GM21825 (cell line): ENCODE measurements around the gene EEF1A1.
"Not testable (repeated sequence)": the region's sequence is repeated elsewhere in the genome, so short reads cannot be mapped to it uniquely, and the experiment has no call there.

Experiments
- ATAC-seq: cut with Tn5 transposase; IDR thresholded peaks from one replicate; pipeline ENCODE4 v1.9.1; 2021; ENCODE audit warnings: mild to moderate bottlenecking, moderate library complexity; ENCODE audit not compliant: unreplicated experiment

Gene EEF1A1

DNA sequence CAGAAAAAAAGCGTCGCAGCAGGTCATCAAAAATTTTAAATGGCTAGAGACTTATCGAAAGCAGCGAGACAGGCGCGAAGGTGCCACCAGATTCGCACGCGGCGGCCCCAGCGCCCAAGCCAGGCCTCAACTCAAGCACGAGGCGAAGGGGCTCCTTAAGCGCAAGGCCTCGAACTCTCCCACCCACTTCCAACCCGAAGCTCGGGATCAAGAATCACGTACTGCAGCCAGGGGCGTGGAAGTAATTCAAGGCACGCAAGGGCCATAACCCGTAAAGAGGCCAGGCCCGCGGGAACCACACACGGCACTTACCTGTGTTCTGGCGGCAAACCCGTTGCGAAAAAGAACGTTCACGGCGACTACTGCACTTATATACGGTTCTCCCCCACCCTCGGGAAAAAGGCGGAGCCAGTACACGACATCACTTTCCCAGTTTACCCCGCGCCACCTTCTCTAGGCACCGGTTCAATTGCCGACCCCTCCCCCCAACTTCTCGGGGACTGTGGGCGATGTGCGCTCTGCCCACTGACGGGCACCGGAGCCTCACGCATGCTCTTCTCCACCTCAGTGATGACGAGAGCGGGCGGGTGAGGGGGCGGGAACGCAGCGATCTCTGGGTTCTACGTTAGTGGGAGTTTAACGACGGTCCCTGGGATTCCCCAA lies at the start of gene EEF1A1:
EEF1A1 (minus strand) TSS at position 345 of the 663 bp plus-strand sequence. CDS start 1,006 bp downstream, outside the sequence.
- peak; percentile 59 for ATAC-seq

DNA sequence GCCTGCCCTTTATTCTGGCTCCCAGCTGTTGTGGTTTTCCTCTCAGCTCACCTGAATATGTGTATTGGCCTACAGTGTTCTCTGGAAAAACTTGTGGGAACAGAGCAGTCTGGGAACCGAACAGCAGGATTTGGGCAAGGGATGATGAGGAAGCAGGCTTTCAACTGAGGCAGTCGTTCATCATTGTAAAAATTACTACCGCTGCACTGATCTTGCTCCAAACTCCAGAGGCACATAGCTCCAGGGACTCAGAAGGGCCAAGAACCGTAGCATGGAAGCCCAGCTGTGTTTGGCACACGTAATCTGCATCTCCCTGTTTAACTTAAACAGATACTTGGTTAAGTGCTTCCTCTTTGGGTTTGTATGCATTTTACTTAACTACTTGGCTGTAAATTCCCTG lies 48.3 kb upstream of the EEF1A1 start:
- no peak for ATAC-seq

DNA sequence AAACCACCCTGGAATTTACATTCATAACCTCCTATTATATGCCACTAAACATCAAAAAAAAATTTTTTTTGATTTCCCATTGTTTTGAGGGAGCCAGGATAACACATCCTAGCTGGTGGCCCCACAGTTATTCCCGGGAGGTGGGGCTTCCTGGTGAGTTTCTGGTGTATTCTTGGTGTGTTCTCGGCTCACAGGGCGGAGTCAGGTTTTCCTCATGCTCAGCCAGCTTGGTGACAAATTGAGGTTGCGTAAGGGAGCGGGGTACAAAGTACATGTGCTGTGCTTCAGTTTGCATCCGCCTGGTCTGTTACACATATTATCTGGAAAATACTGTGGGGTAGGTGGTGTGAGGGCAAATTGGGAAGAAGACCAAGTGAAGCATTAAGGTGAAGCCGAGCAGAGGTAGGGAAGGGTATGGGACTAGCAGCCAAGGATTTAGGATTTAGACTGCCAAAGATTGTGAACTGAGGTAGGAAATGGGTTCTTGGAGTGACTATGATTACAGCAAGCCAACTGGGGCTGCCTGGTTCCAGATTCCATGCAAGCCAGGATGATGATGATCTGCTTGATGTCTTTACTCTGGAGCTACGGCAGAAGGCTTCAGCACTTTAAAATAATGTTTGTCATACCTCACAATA lies 46.2 kb upstream of the EEF1A1 start:
- no peak for ATAC-seq

DNA sequence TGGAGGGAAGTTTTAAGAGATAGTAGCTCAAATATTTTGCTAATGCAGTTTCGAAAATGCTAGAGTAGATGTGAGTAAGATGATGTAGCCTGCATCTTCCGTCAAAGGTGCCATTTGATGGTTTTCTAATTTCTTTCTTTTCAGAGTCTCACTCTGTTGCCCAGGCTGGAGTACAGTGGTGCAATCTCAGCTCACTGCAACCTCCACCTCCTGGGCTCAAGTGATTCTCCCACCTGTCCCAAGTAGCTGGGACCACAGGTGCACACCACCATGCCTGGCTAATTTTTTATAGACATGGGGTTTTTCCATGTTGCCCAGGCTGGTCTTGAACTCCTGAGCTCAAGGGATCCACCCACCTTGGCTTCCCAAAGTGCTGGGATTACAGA lies 45.6 kb upstream of the EEF1A1 start:
- ATAC-seq: not testable (repeated sequence)

DNA sequence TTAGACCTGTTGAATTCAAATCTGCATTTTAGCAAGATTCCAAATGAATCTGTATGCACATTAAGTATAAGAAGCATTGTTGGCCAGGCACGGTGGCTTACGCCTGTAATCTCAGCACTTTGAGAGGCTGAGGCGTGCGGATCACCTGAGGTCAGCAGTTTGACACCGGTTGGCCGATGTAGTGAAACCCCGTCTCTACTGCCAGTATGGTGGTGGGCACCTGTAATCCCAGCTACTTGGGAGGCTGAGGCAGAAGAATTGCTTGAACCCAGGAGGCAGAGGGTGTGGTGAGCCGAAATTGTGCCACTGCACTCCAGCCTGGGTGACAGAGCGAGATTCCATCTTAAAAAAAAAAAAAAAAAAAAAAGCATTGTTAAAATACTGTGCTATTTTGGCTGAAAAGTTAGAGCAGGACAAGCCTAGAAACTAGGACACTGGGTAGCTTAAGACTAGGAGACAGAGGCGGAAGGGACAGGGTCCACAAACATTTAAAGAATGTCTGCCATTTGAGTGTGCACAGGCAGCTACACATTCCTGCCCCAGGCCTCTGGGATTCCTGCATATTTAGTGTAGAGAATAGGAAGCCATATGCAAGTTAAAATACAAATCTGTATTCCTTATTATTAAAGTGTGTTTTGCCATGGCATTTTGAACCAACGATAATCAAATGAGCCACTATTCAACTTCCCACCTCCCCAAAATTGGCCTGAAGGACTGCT lies 45.1 kb upstream of the EEF1A1 start:
- no peak for ATAC-seq

DNA sequence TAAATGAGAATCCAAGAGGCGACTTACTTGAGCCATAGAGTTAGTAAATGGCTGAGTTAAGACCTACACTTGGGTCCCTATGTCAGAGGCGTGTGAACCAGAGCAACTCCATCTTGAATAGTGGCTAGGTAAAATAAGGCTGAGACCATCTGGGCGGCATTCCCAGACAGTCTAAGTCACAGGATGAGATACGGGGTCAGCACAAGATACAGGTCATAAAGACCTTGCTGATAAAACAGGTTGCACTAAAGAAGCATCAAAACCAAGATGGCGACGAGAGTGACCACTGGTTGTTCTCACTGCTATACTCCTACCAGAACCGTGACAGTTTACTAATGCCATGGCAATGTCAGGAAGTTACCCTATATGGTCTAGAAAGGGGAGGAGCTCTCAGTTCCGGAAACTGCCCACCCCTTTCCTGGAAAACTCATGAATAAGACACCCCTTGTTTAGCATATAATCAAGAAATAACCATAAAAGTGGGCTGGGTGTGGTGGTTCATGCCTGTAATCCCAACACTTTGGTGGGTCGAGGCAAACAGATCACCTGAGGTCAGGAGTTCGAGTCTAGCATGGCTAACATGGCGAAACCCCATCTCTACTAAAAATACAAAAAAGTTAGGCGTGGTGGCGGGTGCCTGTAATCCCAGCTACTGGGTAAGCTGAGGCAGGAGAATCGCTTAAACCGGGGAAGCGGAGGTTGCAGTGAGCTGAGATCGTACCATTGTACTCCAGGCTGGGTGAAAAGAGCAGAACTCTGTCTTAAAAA lies 43.9 kb upstream of the EEF1A1 start:
- ATAC-seq: no peak

DNA sequence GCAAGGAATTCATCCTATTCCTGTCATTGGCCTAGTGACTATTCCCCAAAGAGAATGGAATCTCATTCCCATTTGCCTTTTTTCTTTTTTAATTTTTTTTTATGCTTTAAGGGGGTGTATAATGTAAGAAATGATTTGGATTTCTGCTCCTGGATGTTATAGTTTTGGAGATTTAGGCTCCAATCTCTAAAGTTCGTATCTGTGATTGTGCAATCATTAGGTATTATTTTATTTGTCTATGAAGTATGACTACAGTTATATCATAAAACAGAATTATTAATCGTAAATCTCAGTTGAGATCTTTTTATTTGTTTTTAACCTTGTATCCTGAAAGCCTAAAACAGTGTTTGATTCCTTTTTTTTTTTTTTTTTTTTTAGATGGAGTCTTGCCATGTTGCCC lies 41.7 kb upstream of the EEF1A1 start:
- ATAC-seq: no peak

DNA sequence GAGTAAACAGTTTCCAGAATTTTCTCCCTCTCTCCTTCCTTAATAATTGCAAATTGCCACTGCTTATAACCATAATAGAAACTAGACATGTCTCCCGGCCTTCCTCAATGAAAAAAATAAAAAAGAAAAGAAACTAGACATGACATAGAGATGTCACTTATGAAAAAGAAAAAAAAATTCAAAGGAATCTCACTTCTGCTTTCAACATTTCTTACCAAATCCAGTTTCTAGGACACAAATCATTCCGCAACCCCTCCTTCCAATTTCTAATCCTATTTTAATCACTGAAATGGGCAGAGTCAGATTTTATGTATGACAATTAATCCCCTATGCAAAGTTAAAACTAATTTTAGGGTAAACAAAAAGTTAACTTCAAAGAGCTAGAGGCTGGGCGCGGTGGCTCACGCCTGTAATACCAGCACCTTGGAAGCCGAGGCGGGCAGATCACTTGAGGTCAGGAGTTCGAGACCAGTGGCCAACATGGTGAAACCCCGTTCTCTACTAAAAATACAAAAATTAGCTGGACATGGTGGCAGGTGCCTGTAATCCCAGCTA lies 40.1 kb upstream of the EEF1A1 start:
- peak; percentile 42 for ATAC-seq

DNA sequence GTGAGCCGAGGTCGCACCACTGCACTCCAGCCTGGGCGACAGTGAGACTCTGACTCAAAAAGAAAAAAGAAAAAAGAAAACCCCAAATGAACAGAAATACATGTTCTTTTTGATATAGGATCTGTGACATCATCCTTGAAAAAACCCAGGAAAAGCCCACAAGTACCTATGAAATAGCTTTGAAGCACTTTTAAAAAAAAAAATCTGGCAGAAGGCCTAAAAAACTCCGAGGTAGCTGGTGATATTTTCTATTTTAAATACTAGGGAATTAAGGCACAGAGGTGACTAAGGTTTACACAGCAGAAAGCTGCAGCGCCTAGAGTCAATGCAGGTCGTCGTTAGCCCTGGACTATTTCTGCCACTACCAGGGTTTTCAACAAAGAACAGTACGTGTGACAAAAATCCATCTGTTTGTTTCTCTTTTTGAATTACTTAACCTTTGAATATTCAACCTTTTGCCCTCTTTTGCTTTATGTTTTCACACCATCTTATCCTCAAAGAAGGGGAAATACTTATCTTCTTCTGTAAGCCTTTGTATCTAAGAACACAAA lies 39.4 kb upstream of the EEF1A1 start:
- peak; percentile 22 for ATAC-seq

DNA sequence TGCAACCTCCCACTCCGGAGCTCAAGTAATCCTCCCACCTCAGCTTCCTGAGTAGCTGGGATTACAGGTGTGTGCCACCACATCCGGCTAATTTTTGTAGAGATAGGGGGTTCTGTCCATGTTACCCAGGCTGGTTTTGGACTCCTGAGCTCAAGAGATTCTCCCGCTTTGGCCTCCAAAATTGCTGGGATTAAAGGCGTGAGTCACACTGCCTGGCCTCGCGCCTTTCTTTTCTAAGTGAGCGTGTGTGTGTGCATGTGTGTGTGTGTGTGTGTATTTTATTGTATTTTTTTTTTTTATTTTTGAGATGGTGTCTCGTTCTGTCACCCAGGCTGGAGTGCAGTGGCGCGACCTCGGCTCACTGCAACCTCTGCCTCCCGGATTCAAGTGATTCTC lies 38.6 kb upstream of the EEF1A1 start:
- ATAC-seq: not testable (repeated sequence)

DNA sequence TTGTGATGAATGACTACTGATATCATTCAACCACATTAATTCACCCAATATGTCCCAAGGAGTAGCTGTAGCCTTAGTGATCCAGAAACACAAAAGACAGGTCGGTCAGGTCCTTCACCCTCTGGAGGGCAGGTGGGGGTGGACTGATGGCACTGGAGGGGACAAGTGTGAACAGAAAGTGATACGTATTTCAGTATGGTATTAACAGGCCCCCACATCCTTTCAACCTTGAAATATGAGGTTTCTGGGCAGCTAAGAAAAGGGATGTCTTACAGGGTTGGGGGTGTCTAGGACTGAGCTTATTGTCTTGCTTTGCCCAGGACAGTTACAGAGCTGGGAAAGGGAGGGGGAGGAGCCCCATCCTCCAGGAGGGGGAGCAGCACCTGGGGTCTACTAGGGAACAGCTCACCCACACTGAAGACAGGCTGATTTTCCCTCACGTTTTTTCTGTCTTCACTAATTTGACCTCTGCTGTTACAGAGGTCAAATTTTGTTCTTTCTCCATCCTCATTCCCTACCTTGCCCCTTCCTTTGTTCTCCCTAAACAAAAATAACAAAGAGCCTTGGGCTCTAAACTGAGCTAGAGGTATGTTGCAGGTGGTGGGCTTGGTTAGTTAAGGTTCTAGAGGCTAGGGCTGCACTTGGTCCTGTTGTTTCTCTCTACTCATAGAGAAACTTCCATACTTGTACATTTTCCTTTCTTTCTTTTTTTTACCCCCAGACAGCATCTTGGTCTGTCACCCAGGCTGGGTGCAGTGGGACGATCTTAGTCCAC lies 38.0 kb upstream of the EEF1A1 start:
- peak; percentile 51 for ATAC-seq

DNA sequence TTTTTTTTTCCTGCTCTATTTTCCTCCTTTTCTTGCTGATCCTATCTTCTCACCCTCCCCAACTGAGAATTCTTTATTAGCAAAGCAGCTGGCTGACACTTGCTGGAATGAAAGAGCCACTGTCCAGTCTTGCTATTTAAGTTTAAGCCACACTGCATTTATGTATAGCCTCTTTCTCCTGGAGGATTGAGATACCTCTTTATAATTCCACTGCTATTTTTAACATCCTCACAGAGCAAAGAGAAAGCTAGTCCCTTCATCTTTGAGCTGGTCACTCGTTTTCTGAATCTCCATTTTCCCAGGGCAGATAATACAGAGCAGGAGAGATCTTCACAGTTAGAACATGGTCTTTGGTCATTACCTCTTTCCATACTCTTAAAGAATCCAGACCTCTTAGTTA lies 36.0 kb upstream of the EEF1A1 start:
- no peak for ATAC-seq

DNA sequence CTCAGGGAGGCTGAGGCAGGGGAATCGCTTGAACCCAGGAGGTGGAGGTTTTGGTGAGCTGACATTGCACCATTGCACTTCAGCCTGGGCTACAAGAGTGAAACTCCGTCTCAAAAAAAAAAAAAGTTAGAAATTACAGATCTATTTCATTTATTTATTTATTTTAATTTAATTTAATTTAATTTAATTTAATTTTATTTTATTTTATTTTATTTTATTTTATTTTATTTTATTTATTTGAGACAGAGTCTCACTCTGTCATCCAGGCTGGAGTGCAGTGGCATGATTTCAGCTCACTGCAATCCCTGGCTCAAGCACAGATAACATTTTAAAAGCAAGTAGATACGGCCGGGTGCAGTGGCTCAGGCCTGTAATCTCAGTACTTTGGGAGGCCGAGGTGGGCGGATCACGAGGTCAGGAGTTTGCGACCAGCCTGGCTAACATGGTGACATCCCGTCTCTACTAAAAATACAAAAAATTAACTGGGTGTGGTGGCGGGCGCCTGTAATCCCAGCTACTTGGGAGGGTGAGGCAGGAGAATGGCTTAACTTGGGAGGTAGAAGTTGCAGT lies 34.6 kb upstream of the EEF1A1 start:
- ATAC-seq: not testable (repeated sequence)

DNA sequence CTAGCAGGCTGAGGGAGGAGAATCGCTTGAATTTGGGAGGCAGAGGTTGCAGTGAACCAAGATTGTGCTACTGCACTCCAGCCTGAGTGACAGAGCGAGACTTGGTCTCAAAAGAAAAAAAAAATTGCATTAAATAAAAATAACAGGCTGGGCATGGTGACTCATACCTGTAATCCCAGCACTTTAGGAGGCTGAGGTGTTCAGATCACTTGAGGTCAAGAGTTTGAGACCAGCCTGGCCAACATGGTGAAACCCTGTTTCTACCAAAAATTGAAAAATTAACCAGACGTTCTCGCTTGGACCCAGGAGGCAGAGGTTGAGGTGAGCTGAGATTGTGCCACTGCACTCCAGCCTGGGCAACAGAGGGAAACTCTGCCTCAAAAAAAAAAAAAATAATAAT lies 30.3 kb upstream of the EEF1A1 start:
- ATAC-seq: not testable (repeated sequence)

DNA sequence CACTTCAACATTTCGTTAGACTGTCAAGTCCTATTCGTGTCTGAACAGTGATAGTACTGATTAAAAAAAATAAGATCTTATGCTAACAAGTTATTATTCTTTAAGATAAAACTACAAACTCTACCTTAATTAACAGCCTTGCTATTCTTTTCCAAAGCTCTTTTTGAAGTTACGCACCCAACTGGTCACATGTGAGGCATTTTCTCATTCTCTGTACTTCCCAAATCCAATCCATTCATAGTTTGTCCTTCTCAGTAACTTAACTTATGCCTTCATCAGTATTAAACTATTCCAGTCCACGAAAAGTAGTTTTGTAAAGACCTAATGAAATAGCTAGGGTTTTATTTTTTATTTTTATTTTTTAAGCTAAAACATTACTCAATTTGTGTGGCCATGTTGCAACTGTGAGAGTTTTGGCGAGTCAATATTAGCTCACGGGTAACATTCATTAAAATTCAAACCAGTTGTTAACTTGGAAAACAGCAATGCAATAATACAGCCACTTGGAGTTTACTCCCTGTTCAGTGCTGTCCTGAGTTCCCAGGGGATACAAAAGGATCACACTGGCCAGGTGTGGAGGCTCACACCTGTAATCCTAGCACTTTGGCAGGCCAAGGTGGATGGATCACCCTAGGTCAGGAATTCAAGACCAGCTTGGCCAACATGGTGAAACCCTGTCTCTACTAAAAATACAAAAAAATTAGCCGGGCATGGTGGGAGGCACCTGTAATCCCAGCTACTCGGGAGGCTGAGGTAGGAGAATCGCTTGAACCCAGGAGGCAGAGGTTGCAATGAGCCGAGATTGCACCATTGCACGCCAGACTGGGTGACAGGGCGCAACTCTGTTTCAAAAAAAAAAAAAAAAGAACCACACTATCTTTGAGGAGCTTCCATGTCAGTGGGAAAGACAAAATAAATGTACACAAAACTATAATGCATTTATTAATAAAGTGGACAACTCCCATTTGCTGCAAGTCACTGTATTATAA lies 27.9 kb upstream of the EEF1A1 start:
- no peak for ATAC-seq

DNA sequence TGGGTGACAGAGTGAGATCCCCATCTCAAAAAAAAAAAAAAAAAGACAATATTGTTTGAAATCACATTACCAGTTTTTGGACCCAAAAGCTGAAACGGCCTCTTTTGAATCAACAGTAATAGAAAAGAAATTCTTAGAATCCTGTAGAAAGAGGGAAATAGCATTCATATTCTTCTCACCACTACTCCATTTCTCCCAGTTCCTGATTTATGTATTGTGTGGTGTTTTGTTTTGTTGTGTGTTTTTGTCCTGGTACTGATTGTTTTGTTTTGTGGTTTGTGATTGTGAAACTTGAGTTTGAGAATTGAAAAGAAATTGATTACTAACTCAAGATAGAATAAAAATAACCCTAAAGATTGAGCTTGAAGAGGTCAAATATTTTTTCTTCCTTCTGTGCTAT lies 26.2 kb upstream of the EEF1A1 start:
- ATAC-seq: no peak

DNA sequence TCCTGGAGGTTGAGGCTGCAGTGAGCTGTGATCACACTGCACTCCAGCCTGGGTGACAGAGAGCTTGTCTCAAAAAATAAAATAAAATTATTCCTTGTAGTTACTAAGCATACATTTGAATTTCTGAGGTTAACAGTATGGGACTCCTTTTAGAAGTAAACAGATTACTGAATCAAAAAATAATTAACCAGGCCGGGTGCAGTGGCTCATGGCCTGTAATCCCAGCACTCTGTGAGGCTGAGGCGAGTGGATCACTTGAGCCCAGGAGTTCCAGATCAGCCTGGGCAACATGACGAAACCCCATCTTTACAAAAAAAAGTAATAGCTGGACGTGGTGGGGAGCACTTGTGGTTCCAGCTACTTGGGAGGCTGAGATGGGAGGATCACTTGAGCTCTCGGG lies 22.1 kb upstream of the EEF1A1 start:
- ATAC-seq: no peak

DNA sequence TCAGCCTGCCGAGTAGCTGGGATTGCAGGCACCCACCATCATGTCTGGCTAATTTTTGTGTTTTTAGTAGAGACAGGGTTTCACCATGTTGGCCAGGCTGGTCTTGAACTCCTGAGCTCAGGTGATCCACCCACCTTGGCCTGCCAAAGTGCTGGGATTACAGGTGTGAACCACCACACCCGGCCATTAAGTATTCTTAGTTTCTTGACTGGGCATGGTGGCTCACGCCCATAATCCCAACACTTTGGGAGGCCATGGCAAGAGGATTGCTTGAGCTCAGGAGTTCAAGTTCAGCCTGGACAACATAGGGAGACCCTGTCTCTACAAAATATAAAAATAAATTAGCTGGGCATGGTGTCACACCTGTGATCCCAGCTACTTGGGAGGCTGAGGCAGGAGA lies 21.6 kb upstream of the EEF1A1 start:
- ATAC-seq: not testable (repeated sequence)
